Measurements from ENCODE around the gene NTSR1.
A peak's percentile ranks its signal among the peaks of the same experiment; 100 is the strongest.

NTSR1 gene

DNA sequence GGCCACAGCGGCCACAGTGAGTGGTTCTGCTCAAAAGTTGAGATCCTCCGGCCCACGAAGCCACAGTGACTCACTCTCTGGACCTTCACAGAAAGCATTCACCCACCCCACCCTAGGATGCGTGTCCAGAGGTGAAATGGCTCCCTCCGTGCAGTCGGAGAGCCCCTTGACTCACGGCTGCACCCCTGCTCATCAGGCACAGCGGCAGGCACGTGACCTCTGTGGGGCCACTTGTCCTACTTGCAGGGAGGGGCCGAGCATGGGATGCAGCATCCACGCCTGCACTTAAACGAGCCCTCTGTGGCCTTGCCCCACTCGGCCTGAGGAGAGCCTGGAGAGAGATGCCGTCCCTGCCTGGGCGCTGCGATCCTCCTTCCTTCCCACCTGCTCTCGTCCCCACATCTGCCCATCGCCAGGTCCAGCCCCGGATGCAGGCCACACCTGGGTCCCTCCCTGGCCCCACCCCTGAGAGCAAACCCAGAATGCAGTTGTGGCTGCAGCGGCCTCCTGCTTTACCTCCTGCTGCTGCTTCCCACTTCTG lies 28.7 kb downstream of the NTSR1 start:
- no peak for DNase-seq

DNA sequence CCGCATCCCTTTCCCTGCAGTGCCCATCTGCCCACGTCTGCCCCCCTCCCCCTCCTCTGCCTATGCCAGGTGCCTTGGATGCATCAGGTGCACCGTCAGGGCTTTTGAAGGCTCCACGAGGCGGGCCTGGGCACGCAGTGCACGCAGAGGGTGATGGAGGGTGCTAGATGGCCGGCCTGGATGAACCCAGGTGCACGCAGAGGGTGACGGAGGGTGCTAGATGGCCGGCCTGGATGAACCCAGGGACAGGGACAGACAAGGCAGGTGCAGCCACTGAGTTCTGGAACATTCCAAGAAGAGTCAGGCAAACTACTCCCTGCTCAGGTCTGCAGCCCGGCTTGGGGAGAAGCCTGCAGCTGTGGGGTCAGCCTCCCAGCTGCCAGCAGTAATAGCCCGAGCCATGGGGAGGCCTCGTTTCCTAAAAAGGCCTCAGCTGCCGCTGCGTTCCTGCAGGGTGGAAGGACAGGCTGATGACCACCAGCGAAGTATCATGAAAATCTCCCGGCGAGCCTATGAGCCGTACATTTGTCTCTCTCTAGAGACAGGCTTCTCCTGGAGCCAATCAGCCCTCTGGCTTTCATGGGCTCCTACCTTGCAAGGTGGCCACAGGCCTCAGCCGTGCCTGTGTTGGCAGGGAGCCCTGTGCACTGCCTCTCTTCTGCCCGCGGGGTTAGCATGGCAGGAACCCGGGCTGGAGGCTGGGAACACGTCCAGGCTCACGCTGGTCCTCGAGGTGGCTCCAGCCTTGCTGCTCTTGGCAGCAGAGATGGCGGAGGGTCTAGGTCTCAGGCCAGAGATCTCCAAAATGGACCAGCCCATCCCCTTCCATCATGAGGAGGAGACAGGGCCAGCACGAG lies 29.6 kb downstream of the NTSR1 start:
- no peak for DNase-seq

DNA sequence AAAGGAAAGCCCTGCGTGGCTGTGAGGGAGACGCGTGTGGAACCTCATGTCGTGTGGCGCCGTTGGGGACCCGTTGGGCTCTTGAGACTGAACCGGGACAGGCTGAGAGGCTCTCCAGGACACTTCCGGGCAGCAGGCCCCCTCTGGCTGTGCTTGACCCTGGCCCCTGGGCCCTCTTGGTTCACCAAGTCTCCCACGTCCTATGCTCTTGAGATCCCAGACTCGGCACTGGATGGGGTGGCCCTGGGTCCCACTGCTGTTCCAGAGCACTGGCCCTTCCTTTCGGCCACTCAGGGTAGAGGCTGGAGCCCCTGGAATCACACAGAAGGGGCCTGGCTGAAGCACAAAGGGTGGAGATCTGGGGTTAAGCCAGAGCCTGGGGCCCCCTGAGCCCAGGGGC lies 30.4 kb downstream of the NTSR1 start:
- DNase-seq = no peak

DNA sequence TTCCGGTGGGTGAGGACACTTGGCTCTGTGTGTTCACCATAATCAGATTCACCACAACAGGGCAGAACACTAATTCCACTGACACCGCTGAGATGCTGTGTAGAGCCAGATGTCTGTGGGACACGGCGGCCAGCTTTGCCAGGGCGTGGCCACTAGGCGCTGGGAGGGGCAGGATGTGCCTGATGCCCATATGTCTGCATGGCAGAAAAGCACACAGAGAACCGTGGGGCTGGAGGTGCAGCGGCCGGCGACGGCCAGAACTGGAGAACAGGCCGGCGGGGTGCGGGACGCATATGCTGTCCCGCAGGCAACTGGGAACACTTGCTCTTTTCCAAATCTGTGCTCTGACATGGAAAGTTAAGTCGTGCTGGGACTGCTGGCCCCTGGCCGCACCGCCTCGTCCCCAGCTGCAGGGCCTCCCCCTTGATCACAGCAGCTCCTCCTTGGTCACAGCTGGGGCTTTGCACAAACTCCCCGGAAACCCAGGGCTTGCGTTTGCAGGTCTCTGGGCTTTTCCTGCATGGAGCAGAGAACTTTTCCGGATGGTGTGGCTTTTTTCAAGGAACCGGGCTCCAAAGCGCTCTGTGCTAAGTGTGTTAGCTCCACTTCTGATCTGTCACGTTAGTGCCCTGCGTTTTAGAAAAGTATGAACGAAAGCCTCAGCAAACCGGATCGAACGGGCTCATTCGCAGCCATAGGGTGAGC lies 31.1 kb downstream of the NTSR1 start:
- DNase-seq = no peak

DNA sequence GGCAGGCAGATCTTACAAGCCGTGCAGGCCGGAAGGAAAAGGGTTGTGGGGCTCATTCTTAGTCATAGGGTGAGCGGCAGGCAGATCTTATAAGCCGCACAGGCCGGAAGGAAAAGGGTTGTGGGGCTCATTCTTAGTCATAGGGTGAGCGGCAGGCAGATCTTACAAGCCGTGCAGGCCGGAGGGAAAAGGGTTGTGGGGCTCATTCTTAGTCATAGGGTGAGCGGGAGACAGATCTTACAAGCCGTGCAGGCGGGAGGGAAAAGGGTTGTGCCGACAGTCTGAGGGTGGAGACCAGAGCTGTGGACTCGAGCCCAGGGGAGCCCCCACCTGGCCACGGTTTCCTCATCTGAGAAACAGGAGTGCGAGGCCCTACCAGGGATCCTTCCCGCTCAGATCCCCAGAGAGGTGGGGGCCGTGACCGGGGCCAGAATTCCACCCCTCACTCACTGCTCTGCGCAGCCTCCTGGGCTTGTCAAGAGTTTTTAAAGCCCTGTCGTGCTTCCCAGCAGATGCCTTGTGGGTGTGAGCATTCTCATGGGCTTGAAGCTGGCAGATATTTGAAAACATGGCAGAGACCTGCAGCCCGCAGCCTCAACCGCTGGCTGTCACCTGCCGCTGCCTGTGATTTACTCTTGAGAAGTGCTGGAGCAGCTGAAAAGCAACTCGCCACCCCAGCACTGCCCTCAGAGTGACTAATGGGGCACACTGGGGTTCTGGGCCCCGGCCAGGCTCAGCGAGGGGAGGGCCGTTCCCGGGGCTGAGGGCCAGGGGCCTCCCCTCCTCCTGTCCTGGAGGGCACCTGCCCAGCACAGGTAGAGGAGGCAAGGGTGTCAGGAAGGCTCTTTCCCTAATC lies 31.9 kb downstream of the NTSR1 start:
- peak in 3 of 58 donors; percentile 11 to 48 (median 15) for DNase-seq

DNA sequence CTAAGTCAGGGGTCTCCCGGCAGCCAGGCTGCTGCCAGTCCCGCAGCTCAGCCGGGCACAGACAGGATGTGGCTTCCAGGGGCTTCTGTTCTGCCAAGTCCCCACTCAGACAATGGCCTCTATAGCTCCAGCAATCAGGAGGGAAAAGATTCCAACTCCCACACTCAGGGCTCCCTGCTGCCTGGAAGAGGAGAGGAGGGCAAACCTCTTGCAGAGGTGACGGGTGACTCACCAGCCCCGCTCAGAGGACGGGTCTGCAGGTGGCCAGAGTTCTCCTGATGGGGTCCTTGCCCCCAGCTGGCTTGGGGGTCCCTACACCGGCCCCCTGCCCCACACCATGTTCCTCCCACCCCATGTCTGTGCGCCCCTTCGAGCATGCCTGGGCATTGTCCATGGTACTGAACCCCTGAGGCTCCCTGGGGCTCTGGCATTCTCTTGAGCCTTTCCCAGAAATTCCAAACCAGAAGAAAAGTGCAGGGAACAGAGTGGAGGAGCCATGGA lies 32.6 kb downstream of the NTSR1 start:
- no peak for DNase-seq

DNA sequence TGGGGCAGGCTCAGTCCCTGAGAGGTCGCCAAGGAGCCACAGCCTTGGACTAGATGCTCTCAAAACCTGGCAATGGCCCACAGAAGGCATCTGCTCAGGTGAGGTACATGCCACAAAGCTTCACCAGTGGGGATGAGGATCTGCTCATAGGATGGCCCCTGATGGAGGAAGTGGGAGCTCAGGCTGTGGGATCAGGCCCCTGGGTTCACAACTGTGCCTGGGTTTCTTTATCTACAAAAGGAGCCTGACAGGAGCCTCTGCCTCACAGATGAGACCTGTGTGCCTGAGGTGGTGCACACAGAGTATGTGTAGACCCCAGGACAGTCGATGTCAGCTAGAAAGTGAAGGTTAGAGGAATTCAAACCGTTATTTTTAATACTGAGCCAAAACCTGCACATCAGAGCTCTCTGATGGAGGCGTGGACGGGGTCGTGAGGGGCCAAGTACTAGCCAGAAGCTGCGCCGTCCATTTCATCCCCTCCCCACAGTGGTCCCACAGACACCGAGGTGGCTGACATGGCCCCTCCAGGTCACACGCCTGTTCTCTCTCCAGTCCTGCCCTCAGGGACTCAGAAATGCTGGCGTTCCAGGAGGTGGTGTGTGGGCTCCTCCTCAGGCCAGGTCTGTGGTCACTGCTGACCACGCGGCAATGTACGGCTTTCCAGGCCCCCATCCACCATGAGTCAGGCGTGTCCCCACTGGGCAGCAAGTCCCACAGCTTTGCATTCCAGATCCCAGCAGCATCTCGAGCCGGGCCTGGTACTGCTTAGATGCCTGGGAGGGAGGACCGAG lies 33.3 kb downstream of the NTSR1 start:
- no peak for DNase-seq

DNA sequence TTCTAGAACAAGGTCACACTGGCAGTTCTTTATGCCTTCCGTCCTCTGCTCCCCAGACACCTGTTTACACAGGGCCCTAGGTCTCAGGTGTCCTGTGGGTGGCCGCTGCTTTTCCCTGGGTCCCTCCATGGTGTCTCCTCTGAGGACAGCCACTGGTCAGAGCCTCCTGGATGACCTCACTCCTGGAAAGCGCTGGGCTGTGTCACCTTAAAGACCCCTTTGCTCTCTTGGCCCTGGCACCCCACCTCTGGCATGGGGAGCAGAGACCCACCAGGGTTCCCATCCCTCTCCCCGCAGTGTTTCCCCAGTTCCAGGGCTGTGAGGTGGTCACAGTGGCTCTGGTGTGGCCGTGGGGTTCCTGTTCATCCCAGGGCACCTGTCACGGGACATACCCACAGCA lies 33.9 kb downstream of the NTSR1 start:
- no peak for DNase-seq

DNA sequence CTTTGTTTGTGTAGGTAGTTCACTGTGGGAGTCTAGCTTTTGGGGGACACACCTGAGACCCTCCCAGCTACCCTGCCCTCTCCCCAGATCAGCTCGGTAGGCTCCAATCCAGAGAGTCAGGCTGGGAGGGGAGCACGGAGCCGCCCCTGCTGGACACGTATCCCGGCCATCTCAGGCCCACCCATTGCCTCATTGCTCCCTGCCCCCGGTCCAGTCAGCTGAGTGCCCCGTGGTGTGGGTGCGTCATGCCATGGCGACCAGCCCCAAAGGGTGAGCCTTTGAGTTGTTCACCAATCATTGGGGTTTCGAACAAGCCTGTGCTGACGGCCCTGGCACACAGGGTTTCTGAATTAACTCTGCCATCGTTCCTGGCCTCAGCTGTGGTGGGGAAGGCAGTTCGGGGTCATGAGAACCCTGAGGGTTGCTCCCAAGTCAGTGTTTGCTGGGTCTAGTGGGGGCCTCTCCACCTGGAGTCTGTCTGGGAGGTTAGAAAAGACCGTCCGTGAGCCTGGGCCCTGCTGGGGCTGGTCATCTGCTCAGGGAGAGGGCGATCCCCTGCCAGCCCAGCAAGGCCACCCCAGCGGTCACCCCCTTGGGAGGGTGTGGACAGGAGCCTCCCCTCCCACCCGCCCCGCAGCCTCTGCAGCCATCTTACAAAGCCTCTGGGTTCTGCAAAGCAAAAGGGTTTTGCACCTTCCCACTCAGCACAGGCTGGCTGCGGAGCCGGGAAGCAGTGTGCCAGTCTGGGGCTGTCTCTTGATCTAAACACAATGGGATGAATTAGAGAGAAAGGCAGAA lies 34.5 kb downstream of the NTSR1 start:
- DNase-seq = peak in 4 of 58 donors; percentile 18 to 57 (median 26)

DNA sequence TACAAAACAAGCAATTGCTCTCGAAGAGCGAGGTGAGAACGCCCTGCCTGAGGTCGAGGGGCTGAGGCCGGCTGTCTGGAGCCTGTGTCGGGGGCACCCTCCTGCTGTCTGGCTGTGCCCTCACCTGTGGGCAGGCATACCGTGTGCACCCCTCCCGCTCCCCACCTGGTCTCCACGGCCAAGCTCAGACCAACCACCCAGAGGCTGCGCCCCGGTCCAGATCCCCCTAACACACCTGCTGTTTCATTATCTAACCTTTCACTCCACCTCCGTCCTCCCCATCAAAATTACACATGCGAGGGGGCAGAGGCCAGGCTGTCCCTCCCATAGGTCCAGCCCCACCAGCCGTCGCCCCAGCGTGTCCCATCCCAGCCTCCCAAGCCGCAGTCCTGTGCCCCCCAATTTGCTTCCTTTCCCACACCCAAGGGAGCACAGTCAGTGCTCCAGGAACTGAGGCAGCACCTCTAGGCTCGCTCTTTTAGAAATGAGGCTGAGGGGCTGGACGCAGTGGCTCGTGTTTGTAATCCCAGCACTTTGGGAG lies 35.2 kb downstream of the NTSR1 start:
- DNase-seq = no peak

DNA sequence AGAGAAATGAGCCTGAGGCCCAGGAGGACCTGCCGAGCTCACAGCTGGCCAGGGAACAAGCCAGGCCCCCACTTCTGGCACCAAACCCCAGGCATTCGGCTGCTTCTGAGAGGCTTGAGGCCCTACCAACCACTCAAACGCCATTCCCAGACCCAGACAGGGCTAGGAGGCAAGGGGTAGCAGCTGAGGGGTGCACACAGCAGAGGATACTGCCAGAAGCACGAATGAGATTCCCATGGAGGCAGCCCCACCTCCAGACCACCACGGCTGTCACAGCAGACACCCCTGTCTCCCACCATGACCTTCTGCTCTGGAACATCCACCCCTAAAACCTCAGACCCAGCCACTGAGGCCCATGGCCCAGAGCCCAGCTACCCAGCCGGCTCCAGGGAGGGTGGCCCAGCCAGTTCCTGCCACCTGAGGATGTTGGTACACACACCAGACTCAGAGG lies 36.1 kb downstream of the NTSR1 start:
- DNase-seq = no peak

DNA sequence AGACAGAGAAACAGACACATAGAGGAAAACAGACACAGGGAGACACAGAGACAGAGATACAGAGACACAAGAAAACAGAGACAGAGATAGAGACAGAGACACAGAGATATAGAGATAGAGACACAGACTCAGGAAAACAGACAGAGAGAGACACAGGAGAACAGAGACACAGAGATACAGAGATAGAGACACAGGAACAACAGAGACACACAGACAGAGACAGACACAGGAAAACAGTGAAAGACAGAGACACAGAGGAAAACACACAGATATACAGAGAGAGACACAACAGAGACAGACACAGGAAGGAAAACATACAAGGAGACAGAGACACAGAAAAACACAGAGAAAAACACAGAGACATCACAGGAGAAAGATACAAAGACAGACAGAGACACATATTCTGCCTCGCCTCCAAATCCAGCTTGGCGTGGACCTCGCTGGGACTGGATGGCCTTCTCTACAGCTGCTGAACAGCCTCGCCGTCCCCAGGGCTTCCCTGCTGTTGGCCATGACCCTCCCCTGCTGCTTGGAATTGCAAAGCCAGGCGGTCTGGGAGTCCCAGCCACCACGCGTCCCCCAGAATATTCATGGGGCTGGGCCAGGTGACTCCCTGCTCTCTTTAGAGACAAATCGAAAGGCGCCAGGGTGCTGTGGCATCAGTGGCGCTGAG lies 36.8 kb downstream of the NTSR1 start:
- no peak for DNase-seq

DNA sequence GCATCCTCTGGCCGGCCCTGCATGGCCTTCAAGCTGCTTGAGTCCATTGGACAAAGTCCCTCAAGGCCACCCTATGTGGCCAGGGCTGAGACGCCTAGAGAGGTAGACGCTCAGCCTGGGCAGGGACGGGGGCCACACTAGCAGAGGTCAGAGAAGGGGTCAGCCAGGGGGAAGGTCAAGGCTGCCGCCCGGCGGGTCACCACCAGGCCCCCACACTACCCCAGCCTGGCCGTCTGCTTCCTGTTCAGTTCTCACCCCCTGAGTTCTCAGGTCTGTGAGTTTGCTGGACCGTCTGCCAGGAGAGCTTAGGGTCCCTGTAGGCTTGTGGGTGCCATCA lies 37.3 kb downstream of the NTSR1 start:
- no peak for DNase-seq

DNA sequence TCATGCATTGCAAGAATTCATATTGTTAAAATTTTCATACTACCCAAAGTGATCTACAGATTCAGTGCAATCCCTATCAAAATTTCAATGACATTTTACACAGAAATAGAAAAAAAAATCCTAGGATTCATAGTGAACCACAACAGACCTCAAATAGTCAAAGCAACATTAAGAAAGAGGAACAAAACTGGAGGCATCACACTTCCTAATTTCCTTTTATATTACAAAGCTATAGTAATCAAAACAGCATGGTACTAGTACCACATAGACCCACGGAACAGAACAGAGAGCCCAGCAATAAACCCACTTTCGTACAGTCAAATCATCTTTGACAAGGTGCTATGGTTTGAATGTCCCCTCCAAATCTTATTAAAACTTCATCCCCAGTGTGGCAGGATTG lies 39.7 kb downstream of the NTSR1 start:
- no peak for DNase-seq

DNA sequence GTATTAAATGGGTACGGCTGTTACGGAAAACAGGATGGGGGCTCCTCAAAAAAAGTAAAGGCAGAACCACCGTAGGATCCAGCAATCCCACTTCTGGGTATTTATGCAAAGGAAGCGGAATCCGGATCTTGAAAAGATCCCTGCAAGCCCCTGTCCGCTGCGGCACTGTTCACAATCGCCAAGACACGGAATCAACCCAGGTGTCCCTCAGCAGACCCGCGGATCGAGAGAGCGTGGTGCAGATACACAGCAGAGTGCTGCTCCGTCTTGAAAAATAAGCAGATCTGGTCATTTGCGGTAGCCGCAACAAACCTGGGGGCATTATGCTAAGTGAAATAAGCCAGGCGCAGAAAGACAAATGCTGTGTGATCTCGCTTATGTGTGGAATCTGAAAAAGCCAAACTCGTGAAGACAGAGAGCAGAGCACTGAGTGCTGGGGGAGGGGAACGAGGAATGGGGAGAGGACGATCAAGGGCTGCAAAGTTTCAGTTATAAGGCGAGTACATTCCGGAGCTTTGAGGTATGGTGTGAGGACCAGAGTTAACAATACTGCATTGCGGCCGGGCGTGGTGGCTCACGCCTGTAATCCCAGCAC lies 41.3 kb downstream of the NTSR1 start:
- no peak for DNase-seq

DNA sequence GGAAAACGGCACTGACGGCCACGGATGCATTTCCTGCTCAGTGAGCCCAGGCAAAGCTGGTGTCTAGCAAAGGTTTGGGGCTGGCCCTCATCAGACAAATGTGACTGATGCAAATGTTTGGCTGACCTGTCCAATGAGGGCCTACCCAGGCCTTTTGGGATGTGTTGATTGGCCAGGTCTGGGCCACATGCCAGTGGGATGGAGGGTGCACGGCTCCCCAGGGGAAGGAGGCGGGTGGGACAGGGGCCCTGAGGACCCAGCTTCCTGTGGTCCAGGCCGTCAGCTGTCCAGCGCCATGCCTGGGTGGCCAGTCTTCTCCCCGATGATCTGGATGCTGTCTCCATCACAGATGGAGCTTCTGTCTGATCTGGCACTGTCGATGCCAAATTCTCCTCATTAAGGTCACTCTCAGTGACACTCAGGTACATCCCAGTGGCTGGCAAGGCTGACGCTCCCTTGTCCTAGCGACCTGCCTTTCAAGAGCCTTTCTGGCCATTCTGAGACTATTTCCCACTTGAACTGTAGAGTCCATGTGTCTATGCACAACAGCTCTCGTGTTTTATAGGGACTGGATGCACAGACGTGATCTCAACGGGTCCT lies 43.0 kb downstream of the NTSR1 start:
- DNase-seq = no peak

DNA sequence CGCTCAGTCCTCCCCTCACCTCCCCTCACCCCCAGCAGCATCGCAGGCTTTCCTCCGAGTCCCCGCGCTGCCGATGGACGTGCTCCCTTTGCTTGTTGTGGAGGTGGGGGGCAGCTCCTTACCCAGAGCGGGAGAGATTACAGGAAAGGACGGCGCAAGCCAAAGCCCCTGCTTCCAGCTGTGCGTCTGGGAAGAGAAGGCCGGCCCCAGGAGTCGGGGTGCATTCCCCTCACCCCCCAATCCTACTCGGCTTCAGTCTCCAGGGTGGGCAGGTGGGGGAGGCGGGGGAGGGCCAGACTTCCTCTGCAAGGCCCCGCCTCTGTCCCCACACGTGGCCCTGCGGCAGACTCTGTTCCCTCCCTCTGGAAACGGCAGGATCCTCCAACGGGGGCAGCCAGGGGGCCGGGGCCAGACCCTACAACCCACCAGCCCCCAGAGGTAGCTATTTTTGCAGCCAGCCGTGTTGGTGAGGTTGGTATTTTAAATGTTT lies 43.6 kb downstream of the NTSR1 start:
- DNase-seq = no peak
